NB4 (cell line): ENCODE measurements around the gene STPG1.

Experiments
- DNase-seq: peaks from one replicate; pipeline ENCODE4 v3.0.0; 2010; ENCODE audit warnings: low read depth
- H3K4me3 ChIP-seq: one replicate; pipeline ENCODE4 v1.5.1; 2011; ENCODE audit warnings: mild to moderate bottlenecking, low read depth, low read length, moderate library complexity
- MYC ChIP-seq: IDR thresholded peaks from 2 replicates; pipeline ENCODE4 v1.6.1; 2011; ENCODE audit warnings: low read depth, low read length
- POLR2A ChIP-seq: IDR thresholded peaks from 2 replicates; pipeline ENCODE4 v1.6.1; 2011; ENCODE audit warnings: mild to moderate bottlenecking; ENCODE audit not compliant: insufficient read length; ENCODE audit errors: extremely low read depth
- TF ChIP-seq, protein P1 (sequence below): IDR thresholded peaks from 2 replicates; pipeline ENCODE4 v1.6.1; 2011; ENCODE audit warnings: low read depth, low read length
- TF ChIP-seq, protein P2 (sequence below): IDR thresholded peaks from one replicate; pipeline ENCODE4 v1.5.1; 2012; ENCODE audit warnings: low read depth, low read length

STPG1 gene

DNA sequence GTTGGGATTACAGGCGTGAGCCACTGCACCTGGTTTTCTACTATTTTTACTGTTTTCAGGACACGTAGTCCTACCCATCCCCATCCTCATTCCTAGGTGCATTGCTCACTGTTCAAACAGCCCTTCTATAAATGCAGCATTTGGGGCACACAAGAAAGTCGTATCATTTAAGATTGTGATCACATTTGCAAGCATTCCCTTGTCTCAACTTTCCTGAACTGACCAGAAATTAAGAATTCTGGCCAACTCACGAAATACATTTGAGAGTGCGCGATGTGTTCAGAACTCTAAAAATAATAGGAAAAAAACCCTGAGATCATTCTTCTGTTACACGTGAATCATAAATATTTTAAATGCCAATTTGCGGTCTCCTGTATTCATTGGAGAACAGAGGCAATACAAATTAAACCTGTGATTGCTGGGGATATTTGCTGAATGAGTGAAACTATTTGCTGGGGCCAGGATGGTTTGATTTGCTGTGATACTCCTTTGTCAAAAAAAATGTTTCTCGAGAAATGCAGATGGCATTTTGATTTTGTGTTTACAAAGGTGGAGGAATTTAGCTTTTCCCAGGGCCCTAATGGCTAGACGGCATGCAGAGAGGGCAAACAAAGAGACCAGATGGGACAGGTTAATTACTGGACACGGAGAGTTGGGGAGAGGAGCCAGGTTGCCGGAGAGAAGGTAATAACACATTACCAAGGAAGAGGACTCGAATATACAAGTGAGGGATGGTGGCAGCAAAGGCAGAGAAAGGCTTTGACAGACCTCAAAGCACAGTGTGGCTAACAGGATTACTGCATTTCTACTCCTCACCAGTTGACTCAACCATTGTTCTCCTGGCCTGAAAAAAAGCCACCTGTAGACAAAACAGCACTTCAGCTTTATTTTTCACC, 38.4 kb downstream of the STPG1 start:
- no peak for DNase-seq
- no peak for TF ChIP-seq POLR2A
- TF ChIP-seq MYC: no peak
- TF ChIP-seq, protein P1, sequence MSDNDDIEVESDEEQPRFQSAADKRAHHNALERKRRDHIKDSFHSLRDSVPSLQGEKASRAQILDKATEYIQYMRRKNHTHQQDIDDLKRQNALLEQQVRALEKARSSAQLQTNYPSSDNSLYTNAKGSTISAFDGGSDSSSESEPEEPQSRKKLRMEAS: no peak
- TF ChIP-seq, protein P2, sequence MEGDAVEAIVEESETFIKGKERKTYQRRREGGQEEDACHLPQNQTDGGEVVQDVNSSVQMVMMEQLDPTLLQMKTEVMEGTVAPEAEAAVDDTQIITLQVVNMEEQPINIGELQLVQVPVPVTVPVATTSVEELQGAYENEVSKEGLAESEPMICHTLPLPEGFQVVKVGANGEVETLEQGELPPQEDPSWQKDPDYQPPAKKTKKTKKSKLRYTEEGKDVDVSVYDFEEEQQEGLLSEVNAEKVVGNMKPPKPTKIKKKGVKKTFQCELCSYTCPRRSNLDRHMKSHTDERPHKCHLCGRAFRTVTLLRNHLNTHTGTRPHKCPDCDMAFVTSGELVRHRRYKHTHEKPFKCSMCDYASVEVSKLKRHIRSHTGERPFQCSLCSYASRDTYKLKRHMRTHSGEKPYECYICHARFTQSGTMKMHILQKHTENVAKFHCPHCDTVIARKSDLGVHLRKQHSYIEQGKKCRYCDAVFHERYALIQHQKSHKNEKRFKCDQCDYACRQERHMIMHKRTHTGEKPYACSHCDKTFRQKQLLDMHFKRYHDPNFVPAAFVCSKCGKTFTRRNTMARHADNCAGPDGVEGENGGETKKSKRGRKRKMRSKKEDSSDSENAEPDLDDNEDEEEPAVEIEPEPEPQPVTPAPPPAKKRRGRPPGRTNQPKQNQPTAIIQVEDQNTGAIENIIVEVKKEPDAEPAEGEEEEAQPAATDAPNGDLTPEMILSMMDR: no peak

DNA sequence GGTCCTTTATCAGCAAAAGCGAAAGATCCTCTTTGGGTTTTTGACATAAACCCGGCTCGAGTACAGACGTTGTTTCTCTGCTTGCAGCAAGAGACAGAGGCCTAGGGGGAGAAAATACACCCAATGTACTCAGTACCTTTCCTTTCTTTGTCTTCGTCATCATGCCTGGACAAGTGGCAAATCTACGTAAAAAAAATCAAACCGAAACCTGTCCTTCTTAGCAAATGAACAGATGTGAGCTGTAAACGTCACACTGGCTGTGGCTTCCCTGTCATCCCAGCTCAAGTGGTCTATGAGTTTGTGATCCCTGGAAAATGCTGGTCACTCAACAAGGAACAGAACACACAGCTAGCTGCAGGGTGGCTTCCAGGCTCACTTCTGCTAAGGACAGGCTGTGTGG, 39.9 kb downstream of the STPG1 start:
- no peak overlapping the region for H3K4me3 ChIP-seq
- TF ChIP-seq MYC: no peak
- TF ChIP-seq, protein P2: no peak
- TF ChIP-seq, protein P1: no peak
- TF ChIP-seq POLR2A: no peak
- no peak for DNase-seq

More for the DNA sequence above, 38.4 kb downstream of the STPG1 start:
- no peak overlapping the region for H3K4me3 ChIP-seq

DNA sequence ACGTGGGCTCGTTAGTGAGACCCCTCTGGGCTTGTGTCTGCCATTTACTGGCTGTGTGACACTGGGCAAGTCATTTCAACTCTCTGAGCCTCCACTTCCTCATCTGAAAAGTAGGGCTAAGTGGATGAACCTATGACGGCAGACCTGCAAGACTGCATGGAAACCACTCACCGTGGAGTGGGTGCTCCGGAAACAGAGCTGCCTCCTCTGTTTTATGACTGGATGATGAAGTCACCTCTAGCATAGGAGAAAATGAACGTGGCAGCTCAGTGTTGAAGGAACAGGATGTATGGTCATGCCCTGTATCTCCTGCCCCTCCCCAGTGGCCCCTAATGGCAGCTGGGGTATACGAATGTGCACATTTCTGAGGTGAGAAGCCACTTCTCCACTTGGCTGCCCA, 40.5 kb downstream of the STPG1 start:
- TF ChIP-seq MYC (no peak), POLR2A (no peak)
- TF ChIP-seq, protein P1: no peak
- TF ChIP-seq, protein P2: no peak
- DNase-seq: no peak
- no peak overlapping the region for H3K4me3 ChIP-seq

DNA sequence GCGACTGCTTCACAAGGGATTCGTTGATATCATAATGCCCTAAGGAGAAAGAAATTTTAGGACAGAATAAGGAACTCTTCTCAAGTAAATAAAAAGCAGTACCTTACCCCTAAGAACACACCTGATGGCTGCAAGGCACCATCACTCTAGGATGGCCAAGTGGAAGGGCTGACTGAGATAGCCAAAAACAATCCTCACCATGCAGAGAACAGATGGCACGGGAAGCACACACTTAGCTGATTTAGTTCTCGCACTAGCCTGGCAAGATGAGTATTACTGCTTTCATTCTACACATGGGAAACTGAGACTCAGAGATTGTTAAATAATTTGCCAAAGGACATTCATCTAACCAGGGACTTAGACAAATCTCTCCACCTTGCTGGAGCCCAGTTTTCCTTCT, 43.8 kb downstream of the STPG1 start:
- no peak for DNase-seq
- no peak overlapping the region for H3K4me3 ChIP-seq
- TF ChIP-seq, protein P1: no peak
- TF ChIP-seq MYC (no peak), POLR2A (no peak)
- TF ChIP-seq, protein P2: no peak

DNA sequence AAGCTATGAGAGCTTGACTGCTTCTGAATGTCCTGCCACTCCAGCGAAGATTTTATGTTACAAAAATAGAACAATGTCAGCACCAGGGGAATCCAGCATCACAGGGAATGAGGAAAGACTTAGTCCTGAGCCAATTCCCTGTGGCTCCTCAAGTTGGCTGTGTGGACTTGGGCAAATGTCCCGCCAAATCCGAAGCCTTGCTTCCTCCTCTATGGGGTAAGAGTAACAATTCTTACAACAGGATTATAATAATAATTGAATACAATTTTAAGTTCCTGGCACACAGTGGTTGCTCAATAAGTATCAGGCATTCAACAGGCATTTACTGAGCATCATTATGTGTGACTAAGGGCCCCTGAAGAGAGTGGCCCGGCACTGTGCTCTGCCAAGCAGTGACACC, 44.4 kb downstream of the STPG1 start:
- no peak for TF ChIP-seq POLR2A
- no peak for TF ChIP-seq MYC
- TF ChIP-seq, protein P1: no peak
- DNase-seq: no peak
- no peak overlapping the region for H3K4me3 ChIP-seq

DNA sequence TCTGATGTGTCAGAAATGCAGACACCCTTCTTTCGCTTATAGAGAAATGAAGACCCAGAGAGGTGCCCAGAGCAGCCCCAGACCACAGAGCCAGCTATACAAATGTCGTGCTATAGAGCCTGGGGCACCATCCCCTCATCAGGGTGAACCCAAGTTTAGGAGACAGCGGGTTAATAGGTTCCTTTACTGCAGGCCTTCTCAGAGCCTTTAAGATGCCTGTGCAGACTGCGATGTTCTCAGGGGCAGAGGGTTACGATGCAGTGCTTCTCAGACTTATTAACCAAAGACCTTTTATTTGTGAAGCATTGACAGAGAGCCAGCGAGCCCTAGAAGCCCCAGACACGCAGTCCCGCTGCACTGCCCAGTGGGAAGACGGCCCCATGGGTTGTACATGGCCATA, 46.9 kb downstream of the STPG1 start:
- no peak overlapping the region for H3K4me3 ChIP-seq
- TF ChIP-seq MYC: no peak
- no peak for DNase-seq
